GM18505 (cell line): ENCODE data around the gene PAPLN.

ENCODE experiments used
- ATAC-seq: cut with Tn5 transposase; IDR thresholded peaks from one replicate; pipeline ENCODE4 v1.9.1; 2021; ENCODE audit not compliant: unreplicated experiment
- POLR2A ChIP-seq: IDR thresholded peaks from 4 replicates; pipeline ENCODE4 v1.6.1; 2011; ENCODE audit warnings: borderline replicate concordance; ENCODE audit not compliant: insufficient read depth, insufficient read length; ENCODE audit errors: extremely low read depth

PAPLN gene

DNA sequence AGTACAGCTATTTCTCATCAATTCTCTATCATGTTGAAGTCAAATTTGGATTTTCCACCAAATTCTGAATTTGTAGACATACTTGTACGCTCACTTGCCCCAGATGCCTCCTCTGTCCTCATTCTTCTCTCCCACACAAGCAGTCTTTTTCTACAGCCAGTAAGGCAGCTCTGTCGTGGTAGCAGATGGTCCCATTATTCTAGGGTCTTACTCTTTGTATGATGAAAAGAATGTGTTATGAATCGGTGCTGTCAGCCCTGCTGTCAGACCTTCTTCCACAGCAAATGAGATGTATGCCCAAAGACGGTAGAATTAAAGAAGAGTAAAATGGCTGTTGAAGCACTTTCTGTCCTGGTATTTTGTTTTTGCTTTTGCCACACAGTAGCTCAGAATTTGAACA, 17.2 kb upstream of the PAPLN start:
- no peak for ATAC-seq
- TF ChIP-seq POLR2A: no peak

DNA sequence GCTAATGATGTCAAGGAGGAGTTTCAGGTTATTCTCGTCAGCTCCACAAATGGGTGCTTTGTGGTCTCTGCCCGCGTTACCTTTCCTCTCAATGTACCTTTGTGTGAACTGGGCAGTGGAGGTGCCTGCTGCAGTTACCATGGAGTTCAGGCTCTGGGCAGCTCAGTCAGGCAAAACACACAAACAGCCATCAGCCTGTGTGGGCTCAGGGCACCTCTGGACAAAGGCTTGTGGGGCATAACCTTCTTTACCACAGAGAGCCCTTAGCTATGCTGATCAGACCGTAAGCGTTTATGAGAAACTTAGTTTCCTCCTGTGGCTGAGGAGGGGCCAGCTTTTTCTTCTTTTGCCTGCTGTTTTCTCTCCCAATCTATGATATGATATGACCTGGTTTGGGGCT, 16.7 kb upstream of the PAPLN start:
- ATAC-seq: no peak
- no peak for TF ChIP-seq POLR2A

DNA sequence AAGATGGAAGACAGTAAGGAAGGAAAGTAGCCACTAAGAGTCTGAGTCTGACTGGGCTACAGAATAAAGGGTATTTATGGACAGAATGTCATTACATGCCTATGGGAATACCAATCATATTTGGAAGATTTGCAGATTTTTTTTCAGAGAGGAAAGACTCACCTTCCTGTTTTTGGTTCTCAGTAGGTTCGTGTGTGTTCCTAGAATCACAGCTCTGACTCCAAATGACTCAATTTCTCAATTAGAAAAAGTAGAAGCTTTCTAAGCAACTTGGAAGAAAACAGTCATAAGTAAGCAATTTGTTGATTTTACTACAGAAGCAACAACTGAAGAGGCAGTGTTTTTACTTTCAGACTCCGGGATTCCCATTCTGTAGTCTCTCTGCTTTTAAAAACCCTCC, 15.4 kb upstream of the PAPLN start:
- no peak for TF ChIP-seq POLR2A
- no peak for ATAC-seq

DNA sequence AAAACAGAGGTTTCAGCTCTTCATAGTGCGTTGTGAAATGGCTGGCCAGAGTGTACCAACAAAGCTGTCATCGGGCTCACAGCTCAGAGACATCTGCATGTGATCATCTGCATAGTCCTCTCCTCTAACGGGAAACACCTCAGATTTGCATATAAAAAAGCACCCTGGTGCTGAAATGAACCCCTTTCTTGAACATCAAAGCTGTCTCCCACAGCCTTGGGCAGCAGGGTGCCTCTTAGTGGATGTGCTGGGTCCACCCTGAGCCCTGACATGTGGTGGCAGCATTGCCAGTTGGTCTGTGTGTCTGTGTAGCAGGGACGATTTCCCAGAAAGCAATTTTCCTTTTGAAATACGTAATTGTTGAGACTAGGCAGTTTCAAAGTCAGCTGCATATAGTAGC, 14.3 kb upstream of the PAPLN start:
- ATAC-seq: no peak

DNA sequence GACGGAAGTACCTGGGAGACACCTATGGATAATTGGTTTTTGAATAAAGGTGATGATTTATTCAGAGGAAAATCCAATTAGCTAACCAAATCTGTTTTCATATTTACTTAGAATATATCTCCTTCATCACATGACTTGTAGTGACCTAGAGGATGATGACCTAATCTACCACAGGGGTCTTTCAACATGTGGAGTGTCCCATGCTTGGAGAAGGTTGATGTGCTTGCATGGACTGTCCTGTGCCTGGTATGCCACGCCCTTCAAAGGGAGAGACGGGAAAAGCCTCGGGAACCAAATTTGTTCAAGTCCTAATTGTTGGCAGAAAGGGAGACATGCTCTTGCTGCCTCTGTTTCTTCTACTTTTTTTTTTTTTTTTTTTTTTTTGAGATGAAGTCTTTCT, 11.8 kb upstream of the PAPLN start:
- ATAC-seq: no peak
- TF ChIP-seq POLR2A: no peak

More for the DNA sequence above, 14.3 kb upstream of the PAPLN start:
- no peak for TF ChIP-seq POLR2A

DNA sequence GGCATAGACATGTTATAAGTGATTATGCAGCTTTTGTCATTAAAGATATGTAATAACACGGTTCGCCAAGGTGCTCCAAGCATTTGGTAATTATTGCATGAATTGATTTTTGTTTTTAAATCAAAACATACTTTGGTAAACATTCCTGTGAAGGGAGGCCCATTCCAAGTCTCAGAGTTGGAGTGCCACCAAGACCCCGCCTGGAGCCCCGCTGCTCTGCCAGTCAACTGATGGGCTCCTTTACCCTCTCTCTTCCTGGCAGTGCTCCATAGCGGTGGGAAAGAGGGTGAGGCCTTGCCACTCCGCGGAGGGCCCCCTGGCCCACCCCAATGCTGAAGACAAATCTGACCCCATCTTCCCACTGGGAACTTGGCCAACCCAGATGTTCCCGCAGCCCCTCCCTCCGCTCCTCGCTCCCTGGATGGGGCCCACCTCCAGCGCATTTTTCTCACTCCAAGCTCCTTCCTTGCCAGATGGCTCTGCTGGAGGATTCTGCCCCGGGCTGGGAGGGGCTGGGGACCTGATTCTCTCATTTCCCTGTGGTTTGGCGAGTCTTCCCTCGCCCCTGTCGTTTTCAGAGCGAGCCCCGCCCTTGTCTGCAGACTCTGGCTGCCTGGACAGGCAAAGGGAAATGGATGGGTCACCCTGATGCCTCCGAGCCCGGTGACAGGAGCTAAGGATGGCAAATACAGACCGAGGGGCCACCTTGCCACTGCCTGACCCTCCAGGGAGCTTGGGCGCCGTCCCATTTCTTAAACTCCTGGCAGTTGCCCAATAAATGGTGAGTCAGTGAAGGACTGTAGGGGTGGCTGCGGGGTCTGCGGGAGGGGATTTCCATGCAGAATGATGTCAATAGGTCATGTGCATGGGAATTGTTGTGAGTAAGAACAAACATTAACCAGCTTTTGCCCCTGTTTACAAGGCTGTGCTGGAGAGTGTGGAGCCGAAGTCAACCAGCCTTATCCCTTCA, 9.2 kb upstream of the PAPLN start:
- no peak for TF ChIP-seq POLR2A
- no peak for ATAC-seq

DNA sequence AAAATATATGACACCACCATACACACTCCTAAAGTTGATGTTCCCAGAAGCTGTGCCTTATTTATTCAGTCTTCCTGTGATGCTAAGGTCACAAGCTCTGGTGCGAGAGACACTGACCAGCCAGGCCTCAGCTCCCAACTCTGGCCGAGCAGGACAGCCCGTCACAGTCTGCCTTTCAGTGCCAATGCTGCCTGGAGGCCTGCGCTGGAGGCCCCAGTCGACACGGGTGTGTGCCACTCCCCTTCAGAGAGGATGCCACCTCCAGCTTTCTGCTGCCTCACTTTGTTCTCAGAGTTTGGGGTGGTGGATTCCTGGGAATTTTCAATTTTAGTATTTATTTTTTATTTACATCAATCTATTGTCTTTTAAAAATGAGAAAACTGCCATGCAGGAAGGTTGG, 7.3 kb upstream of the PAPLN start:
- ATAC-seq: no peak
- TF ChIP-seq POLR2A: no peak

DNA sequence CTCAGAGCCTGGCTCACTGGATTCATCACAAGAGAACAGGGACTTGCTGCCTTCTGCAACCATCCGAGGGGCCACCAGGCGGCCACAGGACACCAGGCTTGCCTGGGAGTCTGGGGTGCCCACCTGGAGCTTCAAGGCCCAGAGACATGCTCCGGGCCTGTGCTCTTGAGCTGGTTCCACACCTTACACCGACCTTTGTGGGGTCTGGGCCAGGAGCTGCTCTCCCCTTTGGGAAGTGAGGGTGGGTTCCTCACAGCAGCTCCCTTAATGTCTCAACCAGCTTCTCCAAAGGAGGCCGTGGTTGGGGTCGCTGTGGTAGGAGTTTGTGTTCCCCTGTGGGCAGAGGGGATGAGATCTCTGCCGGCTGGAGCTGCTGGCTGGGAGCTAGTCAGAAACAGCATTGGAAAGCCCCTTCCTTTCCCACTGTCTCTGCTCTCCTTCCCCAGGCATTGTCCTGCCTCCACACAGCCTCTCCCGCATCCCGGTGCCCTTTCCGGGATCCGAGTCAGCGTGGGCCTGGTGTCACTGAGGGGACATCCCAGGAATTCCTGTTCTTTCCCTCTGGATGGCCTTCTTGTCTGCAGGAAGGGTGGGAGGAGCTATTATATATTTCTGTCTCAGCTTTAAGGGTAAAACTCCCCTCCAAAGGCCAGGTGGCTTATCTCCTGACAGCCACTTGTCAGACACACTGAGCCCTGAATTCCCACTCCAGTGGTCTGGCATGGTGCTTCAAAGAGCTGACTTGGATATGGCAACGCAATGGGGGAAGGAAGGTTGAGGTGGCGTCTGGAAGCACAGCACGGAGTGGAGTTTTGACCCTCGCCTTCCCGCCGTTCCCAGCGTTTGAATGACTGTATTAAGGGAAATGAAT, 5.1 kb upstream of the PAPLN start:
- ATAC-seq: no peak
- TF ChIP-seq POLR2A: no peak

DNA sequence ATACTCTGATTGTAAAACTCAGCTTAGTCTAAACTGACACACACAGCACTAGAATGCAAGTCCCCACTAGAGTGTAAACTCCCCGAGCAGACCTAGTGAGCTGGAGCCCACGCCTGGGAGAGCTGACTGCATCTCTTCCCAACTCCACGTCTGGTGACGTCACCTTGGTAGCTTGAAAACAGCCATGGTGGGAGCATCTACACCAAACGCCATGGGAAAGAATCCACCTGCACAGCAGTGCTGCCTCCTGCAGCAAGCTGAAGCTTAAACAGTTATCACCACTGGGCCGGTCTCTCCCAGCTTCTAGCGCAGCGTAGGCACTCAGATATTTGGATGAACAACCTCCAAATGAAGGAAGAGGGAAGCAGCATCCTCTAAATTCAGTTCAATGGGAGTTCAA, 4.3 kb upstream of the PAPLN start:
- no peak for ATAC-seq
- no peak for TF ChIP-seq POLR2A

DNA sequence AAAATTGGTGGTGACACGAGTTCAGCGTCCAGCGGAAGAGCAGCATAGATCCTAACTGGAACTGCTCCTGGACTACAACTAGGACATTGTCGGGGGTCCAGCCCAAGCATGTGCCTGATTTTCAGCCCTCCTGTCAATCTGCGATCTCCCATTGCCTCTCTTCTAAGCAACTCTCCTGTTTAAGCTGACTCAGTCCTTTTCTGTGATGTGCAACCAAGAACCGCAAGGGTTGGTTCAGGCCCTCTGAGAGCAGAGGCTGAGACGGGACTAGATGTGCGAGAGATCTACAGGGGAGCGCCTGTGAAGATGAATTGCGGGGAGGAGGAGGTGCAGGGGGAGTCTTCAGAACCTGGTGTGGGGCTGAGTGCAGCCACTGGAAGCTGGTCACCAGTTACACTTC, 3.7 kb upstream of the PAPLN start:
- ATAC-seq: no peak
- no peak for TF ChIP-seq POLR2A

DNA sequence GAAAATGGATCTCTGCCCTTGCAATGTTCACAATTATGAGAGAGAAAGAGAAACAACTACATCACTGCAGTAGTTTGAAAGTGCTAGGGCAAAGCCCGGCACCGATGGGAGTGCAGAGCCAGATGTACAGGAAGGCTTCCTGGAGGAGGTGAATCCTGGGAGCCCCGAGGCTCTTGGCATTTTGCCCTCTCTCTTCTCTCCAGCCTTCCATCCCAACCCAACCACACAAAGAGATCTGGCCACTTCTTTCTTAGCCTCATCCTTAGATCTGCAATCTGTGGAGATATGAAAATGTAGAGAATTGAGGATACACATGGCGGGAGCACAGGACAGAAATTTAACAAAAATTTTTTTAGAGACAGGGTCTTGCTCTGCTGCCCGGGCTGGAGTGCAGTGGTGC, 3.3 kb upstream of the PAPLN start:
- TF ChIP-seq POLR2A: no peak
- ATAC-seq: no peak

DNA sequence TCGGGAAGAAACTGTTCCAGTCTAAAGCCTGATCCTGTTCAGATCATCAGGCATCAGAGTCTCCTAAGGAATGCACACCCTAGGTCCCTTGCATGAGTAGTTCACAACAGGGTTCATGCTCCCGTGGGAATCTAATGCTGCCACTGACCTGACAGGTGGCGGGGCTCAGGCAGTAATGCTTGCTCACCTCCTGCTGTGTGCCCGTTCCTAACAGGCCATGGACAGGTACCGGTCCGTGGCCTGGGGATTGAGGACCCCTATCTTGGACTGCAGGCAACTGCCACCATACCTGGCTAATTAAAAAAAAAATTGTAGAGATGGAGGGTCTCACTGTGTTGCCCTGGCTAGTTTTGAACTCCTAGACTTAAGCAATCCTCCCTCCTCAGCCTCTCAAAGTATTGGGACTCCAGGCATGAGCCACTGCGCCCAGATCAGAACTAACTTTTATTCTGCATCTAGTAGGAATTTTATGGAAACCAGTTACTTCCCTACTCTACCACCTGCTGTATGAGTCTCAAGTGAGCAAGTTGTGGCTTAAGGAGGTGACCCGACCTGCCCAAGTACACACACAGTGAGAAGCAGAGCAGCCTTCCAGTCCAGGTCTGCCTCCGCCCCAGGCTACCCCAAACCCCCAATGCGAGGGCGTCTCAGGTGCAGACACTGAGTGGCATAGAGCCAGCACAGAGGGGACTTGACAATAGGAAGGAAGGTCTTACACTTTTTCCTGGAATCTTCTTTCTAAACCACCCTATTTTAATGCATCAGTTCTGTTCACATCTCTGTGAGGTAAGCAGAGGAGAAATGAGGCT, 2.5 kb upstream of the PAPLN start:
- no peak for TF ChIP-seq POLR2A
- no peak for ATAC-seq
